Left ventricle myocardium inferior (tissue), 1 donor: Measurements from ENCODE around the gene VASN. TPM values are rescaled to one million over a fixed set of nuclear protein-coding genes. Genes with fewer than 3 reads are reported as not detected.
A peak's percentile ranks its signal among the peaks of the same experiment; 100 is the strongest.

ENCODE experiments used
- DNase-seq: peaks from one replicate; pipeline ENCODE4 v3.0.0-alpha.2; 2020
- H3K27ac ChIP-seq: fragments of 200-600 bp; replicated peaks from 2 replicates; pipeline ENCODE4 v1.8.0; 2021
- H3K27me3 ChIP-seq: fragments of 200-600 bp; 2 replicates; pipeline ENCODE4 v1.8.0; 2021; ENCODE audit warnings: low read depth
- H3K36me3 ChIP-seq: fragments of 200-600 bp; 2 replicates; pipeline ENCODE4 v1.8.0; 2021
- H3K4me1 ChIP-seq: fragments of 200-600 bp; 2 replicates; pipeline ENCODE4 v1.8.0; 2021
- H3K4me3 ChIP-seq: fragments of 200-600 bp; 2 replicates; pipeline ENCODE4 v1.8.0; 2021; ENCODE audit warnings: mild to moderate bottlenecking, moderate library complexity
- H3K9me3 ChIP-seq: fragments of 200-600 bp; replicated peaks from 2 replicates; pipeline ENCODE4 v1.8.0; 2021
- intact Hi-C: fragments of 100-400 bp; cut with micrococcal nuclease; formaldehyde crosslinking; loops from one replicate; pipeline ENCODE4 v1.11.0; 2022
- long read RNA-seq: library from polyadenylated mRNA; unstranded; transcript quantifications from one replicate; pipeline ENCODE4 v2.0.0, GENCODE V29; 2021
- total RNA-seq: library from RNA; stranded (reverse); fragmentation: NEBNext Ultra II Directional; extraction: Animal tissue kit (Norgen Biotek cat#: 25700); gene quantifications from one replicate; pipeline ENCODE4 v1.2.1, GENCODE V29; 2021
- TF ChIP-seq, protein P1 (sequence below): fragments of 200-600 bp; IDR thresholded peaks from 2 replicates; pipeline ENCODE4 v1.8.0; 2021; ENCODE audit warnings: antibody characterized with exemption, mild to moderate bottlenecking, borderline replicate concordance
- donor health status: DM: no; HTN: yes; CAD: no; lungs with severe emphysema.

VASN gene
- 5.5 TPM for total RNA-seq
- long read RNA-seq, transcript VASN-201 (2 exons, 2,806 nt) = major isoform, 31 of 44 reads
- long read RNA-seq, partial matches to known transcripts = 0 of 44 reads
- long read RNA-seq, other reads (novel, unspliced or antisense) = 13 of 44 reads

GRCh38 chr16:4371357-4372000 lies at the start of gene VASN:
VASN (plus strand) TSS chr16:4371848; CDS start chr16:4380878, 9,030 bp downstream.
- Histone ChIP-seq H3K9me3 (no peaks in the 10 kb centered on the region), H3K27me3 (no peaks in the 10 kb centered on the region), H3K36me3 (no peaks in the 10 kb centered on the region), H3K4me1 (peaks cover 78% of the 10 kb centered on the region), H3K27ac (peak within 1 kb of the TSS; percentile 82), H3K4me3 (peak within 1 kb of the TSS; percentile 75)
- TF ChIP-seq, protein P1, sequence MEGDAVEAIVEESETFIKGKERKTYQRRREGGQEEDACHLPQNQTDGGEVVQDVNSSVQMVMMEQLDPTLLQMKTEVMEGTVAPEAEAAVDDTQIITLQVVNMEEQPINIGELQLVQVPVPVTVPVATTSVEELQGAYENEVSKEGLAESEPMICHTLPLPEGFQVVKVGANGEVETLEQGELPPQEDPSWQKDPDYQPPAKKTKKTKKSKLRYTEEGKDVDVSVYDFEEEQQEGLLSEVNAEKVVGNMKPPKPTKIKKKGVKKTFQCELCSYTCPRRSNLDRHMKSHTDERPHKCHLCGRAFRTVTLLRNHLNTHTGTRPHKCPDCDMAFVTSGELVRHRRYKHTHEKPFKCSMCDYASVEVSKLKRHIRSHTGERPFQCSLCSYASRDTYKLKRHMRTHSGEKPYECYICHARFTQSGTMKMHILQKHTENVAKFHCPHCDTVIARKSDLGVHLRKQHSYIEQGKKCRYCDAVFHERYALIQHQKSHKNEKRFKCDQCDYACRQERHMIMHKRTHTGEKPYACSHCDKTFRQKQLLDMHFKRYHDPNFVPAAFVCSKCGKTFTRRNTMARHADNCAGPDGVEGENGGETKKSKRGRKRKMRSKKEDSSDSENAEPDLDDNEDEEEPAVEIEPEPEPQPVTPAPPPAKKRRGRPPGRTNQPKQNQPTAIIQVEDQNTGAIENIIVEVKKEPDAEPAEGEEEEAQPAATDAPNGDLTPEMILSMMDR = no peak
- DNase-seq = peak; percentile 83
- intact Hi-C loops = no loop called here

DNA sequence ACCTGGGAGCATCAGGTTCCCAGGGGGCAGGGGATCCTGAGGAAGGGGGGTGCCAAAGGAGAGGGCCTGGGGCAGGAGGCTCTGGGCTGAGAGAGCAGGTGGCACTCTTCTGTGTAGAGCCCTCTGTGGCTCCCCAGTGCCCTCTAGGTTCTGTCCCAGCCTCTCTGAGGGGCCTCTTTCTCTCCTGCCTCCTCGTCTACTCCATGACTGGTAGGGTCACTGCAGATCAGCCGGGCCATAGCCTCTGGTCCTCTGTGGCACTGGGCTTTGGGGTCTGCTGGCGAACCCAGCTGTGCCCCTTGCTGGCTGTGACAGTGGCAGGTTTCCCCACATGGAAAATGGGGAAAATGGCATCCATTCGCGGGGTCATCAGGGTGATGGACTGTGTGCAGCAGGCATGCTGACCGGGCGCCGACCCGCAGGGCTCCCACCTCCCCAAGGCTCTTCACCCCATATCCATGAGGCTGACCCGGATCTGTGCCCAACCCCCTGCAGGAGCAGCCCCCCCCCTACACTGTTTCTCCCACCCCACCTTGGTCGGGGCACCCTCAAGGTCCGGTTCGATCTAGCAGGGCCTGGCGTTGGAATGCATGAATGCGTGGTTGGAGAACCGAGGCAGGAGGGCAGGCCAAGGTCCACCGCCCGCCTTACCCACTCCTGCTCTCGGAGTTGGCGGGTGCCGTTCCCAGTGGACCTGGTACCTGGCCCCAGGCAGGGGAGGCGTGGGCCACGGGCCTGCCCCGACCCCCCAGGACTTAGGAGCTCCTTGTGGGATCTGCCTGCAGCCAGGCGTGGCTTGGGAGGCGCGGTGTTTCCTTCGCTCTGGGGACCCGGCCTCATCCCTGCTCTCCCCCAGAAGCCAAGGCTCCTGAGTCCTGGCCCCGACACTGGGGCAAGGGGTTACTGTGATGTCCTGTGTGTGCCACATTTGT lies 49.3 kb upstream of the VASN start:
- H3K9me3 ChIP-seq = no peaks in the 10 kb centered on the region
- DNase-seq = no peak
- intact Hi-C loops = no loop called here
- H3K36me3 ChIP-seq = no peaks in the 10 kb centered on the region
- H3K27ac ChIP-seq = peak overlapping the region; percentile 96
- H3K4me1 ChIP-seq = peaks cover 100% of the 10 kb centered on the region
- no peaks in the 10 kb centered on the region for H3K27me3 ChIP-seq
- H3K4me3 ChIP-seq = no peak overlapping the region
- TF ChIP-seq, protein P1 = no peak

DNA sequence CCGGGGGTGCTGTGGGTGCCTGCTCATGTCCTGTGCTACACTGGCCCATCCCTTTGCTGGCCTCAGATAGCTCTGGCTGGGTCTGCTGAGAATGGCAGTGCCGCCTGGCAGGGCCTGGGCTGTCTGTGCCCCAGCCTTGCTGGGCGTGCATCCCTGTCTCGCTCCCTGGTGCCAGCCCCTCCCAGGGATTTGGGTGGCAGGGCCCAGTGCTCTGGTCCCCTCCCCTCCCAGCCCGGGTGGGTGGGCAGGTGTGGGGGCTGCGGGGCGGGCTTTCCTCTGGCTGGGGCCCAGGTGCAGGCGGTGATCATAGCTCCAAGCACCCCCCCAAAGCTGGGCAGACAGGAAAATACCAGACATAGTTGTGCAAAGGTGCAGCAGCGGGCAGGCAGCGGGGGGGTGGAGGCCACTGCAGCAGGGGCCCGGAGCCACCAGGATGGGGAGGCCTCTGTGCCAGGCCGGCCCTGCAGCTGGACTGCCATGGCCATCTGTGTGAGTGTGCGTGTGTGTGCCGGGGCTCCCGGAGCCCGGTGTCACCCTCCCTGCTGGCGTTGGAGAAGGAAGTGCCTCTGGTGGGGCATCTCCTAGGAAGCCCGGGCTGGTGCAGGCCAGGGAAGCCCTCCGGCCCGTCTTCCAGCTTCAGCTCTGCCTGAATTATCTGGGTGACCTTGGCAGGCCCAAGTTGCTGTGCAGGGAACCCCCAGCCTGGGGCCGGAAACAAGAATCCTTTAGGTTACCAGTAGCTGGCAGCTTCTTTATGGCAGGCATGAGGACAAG lies 48.4 kb upstream of the VASN start:
- no peak for DNase-seq

DNA sequence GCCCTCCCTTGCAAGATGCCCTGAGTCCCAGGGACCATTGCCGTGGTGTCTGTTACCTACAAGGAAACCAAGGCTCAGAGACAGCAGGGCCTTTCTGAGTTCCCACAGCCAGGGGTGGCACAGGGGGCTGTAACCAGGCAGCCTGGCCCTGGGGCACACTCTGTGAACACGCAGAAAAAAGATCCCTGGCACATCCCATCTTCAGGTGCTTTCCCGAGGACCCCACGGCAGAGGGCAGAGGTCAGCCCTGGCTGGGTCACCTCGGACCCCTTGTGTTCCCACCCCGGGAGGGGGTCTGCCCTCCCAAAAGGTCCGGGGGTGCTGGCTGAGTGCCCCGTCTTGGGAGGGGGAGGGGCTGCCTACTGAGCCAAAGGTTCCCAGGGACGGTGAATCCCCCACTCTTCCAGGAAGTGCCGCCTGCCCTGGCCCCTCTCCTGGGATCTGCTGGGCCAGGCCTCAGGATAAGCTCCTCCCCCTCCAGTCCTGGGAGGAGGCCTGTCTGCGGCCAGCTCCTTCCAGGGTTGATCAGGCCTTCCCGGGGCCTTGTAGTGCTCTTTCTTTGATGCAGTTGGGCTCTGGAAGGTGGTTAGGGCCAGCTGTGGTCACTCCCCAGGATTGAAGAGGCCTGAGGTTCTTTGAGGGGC lies 47.7 kb upstream of the VASN start:
- Histone ChIP-seq H3K9me3 (no peaks in the 10 kb centered on the region), H3K4me1 (peaks cover 100% of the 10 kb centered on the region), H3K27me3 (no peaks in the 10 kb centered on the region), H3K4me3 (peak overlapping the region; percentile 26), H3K36me3 (no peaks in the 10 kb centered on the region), H3K27ac (peak overlapping the region; percentile 96)
- peak; percentile 70 for DNase-seq
- intact Hi-C loops = no loop called here
- TF ChIP-seq, protein P1 = no peak

More for the DNA sequence above, 48.4 kb upstream of the VASN start:
- Histone ChIP-seq H3K4me3 (peak overlapping the region; percentile 26), H3K27ac (peak overlapping the region; percentile 96), H3K27me3 (no peaks in the 10 kb centered on the region), H3K36me3 (no peaks in the 10 kb centered on the region), H3K9me3 (no peaks in the 10 kb centered on the region), H3K4me1 (peaks cover 100% of the 10 kb centered on the region)
- intact Hi-C loops = no loop called here
- TF ChIP-seq, protein P1 = no peak
